ENCODE results near the gene MYOC.

GRCh38 chr1:171616586-171616985 is 35.9 kb downstream of the MYOC start:
- no peak for TF ChIP-seq CTCF (IDR thresholded peaks at IDR 0.05; ENCODE audit: poor library complexity)
- TF ChIP-seq EZH2 (IDR thresholded peaks at IDR 0.05; ENCODE audit: borderline replicate concordance): no peak
